ENCODE results near the gene NCKAP5. TPM values are rescaled to one million over a fixed set of nuclear protein-coding genes. Genes with fewer than 3 reads are reported as not detected.

Gene NCKAP5
- total RNA-seq, 1 donor from 2014 or later: 0.46 TPM

DNA sequence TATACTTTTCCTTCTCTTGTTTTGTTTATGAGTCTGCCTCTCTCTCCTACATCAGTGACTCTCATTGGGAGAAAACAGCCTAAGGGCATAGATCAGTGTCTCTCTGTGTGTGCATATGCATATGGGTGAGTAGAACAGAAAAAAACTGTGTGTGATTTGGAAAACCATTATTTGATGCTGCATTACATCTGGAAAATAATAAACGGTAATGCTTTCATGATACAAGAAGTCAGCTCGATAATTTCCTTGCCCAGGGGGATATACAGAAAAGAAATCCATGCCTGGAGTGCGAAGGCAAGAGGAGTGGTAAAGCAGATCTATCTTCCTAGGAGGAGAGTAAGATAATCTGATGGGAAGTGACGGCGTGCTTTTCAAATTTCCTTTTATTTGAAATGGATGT is 676.8 kb downstream of the NCKAP5 start:
- H3K27me3 Mint-ChIP-seq (ENCODE audit: unreplicated experiment): no peaks in the 10 kb centered on the region
- H3K4me3 Mint-ChIP-seq (ENCODE audit: unreplicated experiment): no peak overlapping the region
- no peaks in the 10 kb centered on the region for H3K4me1 Mint-ChIP-seq (ENCODE audit: unreplicated experiment)
- peaks cover 15% of the 10 kb centered on the region for H3K9me3 Mint-ChIP-seq (ENCODE audit: unreplicated experiment)
- DNase-seq (ENCODE audit: extremely low spot score, unreplicated experiment): no peak
- H3K27ac Mint-ChIP-seq (ENCODE audit: unreplicated experiment): no peak overlapping the region
- TF ChIP-seq, protein P1, sequence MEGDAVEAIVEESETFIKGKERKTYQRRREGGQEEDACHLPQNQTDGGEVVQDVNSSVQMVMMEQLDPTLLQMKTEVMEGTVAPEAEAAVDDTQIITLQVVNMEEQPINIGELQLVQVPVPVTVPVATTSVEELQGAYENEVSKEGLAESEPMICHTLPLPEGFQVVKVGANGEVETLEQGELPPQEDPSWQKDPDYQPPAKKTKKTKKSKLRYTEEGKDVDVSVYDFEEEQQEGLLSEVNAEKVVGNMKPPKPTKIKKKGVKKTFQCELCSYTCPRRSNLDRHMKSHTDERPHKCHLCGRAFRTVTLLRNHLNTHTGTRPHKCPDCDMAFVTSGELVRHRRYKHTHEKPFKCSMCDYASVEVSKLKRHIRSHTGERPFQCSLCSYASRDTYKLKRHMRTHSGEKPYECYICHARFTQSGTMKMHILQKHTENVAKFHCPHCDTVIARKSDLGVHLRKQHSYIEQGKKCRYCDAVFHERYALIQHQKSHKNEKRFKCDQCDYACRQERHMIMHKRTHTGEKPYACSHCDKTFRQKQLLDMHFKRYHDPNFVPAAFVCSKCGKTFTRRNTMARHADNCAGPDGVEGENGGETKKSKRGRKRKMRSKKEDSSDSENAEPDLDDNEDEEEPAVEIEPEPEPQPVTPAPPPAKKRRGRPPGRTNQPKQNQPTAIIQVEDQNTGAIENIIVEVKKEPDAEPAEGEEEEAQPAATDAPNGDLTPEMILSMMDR (IDR thresholded peaks at IDR 0.05): no peak
- H3K36me3 Mint-ChIP-seq (ENCODE audit: unreplicated experiment): no peaks in the 10 kb centered on the region

DNA sequence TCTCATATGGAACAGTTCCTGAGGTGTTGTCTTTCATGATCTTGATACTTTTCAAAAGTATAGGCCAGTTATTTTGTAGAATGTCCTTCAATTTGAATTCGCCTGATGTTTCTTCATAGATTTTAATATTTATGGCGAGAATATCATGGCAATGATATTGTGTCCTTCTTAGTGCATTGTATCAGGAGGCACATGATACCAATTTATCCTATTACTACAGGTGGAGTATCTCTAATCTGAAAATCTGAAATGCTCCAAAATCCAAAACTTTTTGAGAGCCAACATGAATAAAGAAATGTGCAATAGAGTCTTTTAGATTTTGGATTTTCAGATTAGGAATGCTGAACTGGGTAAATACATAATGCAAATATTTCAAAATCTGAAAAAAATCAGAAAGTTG is 681.7 kb downstream of the NCKAP5 start:
- DNase-seq (ENCODE audit: extremely low spot score, unreplicated experiment): no peak
- H3K27ac Mint-ChIP-seq (ENCODE audit: unreplicated experiment): no peak overlapping the region
- H3K27me3 Mint-ChIP-seq (ENCODE audit: unreplicated experiment): no peaks in the 10 kb centered on the region
- H3K9me3 Mint-ChIP-seq (ENCODE audit: unreplicated experiment): peaks cover 23% of the 10 kb centered on the region
- H3K4me1 Mint-ChIP-seq (ENCODE audit: unreplicated experiment): no peaks in the 10 kb centered on the region
- H3K36me3 Mint-ChIP-seq (ENCODE audit: unreplicated experiment): no peaks in the 10 kb centered on the region
- H3K4me3 Mint-ChIP-seq (ENCODE audit: unreplicated experiment): no peak overlapping the region
- TF ChIP-seq, protein P1 (IDR thresholded peaks at IDR 0.05): no peak

DNA sequence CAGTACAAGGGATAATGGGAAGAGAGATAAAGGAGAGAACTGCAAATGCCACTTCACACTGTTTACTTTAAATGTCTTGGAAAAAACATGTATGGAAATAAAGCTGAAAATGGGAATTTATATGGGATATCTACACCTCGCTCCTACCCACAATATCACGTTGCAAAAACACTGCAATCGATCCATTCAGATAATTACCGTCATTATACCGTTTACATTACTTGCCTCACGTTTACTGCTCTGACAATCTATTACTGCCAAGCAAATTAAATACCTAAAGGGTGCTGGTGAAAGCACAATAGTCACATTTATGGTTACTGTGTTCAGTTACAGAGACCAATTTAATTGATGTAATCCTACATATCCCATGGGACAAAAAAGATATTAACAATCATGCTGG is 683.6 kb downstream of the NCKAP5 start:
- H3K27ac Mint-ChIP-seq (ENCODE audit: unreplicated experiment): no peak overlapping the region
- H3K4me3 Mint-ChIP-seq (ENCODE audit: unreplicated experiment): no peak overlapping the region

DNA sequence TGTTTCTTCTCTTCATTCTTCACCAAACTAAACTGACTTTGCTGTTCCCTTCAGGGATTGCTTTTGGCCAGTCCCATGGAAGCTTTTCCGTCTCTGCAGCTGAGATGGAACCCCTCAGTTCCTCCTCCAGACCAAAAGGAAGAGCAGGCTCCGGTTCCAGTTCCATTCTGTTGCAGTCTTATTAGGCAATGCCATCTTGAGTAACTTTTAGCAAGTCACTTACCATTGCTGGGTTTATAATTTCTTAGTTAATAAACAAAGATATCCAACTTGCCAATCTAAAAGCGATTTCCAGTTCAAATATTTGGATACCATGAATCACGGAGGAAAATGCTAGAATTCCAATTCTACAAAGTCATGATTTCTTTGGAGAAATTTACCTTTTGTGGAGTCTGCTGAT is 684.0 kb downstream of the NCKAP5 start:
- Mint-ChIP-seq H3K4me1 (ENCODE audit: unreplicated experiment) (no peaks in the 10 kb centered on the region), H3K27me3 (ENCODE audit: unreplicated experiment) (no peaks in the 10 kb centered on the region), H3K36me3 (ENCODE audit: unreplicated experiment) (no peaks in the 10 kb centered on the region), H3K27ac (ENCODE audit: unreplicated experiment) (no peak overlapping the region), H3K4me3 (ENCODE audit: unreplicated experiment) (no peak overlapping the region), H3K9me3 (ENCODE audit: unreplicated experiment) (peaks cover 27% of the 10 kb centered on the region)
- no peak for DNase-seq (ENCODE audit: extremely low spot score, unreplicated experiment)
- TF ChIP-seq, protein P1 (IDR thresholded peaks at IDR 0.05): no peak

More for the DNA sequence above, 683.6 kb downstream of the NCKAP5 start:
- H3K36me3 Mint-ChIP-seq (ENCODE audit: unreplicated experiment): no peaks in the 10 kb centered on the region
- peaks cover 26% of the 10 kb centered on the region for H3K9me3 Mint-ChIP-seq (ENCODE audit: unreplicated experiment)
- TF ChIP-seq, protein P1 (IDR thresholded peaks at IDR 0.05): no peak
- no peak for DNase-seq (ENCODE audit: extremely low spot score, unreplicated experiment)
- no peaks in the 10 kb centered on the region for H3K27me3 Mint-ChIP-seq (ENCODE audit: unreplicated experiment)
- no peaks in the 10 kb centered on the region for H3K4me1 Mint-ChIP-seq (ENCODE audit: unreplicated experiment)

DNA sequence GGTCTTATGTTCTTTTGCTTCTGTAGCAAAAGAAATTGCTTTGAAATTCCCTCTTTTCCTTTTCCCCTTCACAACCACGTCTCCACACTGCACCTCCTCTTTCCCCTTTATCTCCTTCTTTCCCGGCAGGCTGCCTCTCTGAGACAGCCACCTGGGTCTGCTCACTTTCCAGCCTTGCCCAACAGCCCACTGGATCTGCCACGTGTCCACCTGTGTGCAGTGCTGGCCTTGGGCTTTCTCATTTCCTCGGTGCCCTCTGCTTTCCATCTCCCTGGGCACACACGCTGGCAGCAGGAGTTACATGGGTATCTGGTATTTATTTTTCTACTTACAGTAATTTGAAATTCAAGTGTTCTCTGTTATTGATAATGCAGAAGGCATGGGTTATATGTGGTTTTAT is 684.8 kb downstream of the NCKAP5 start:
- Mint-ChIP-seq H3K27ac (ENCODE audit: unreplicated experiment) (no peak overlapping the region), H3K27me3 (ENCODE audit: unreplicated experiment) (no peaks in the 10 kb centered on the region), H3K4me3 (ENCODE audit: unreplicated experiment) (no peak overlapping the region)

More for the DNA sequence above, 684.8 kb downstream of the NCKAP5 start:
- Mint-ChIP-seq H3K9me3 (ENCODE audit: unreplicated experiment) (peaks cover 24% of the 10 kb centered on the region), H3K36me3 (ENCODE audit: unreplicated experiment) (no peaks in the 10 kb centered on the region), H3K4me1 (ENCODE audit: unreplicated experiment) (no peaks in the 10 kb centered on the region)
- TF ChIP-seq, protein P1 (IDR thresholded peaks at IDR 0.05): no peak
- no peak for DNase-seq (ENCODE audit: extremely low spot score, unreplicated experiment)

Data from osteocyte (in vitro differentiated cells).